Retinal pigment epithelial cell (primary cell): ENCODE results near the gene TCF12.

ENCODE experiments used
- DNase-seq: peaks from one replicate; pipeline ENCODE4 v3.0.0-alpha.2; 2010; ENCODE audit warnings: low read depth
- H3K4me3 ChIP-seq: 2 replicates; pipeline ENCODE4 v1.5.1; 2011; ENCODE audit warnings: mild to moderate bottlenecking, low read length, control low read depth, moderate library complexity
- CTCF ChIP-seq: conservative IDR thresholded peaks from 2 replicates; pipeline ENCODE4 v1.5.1; 2011; ENCODE audit warnings: low read depth, low read length, control low read depth, inconsistent platforms

The TCF12 gene

GRCh38 chr15:57070674-57071073 is 152.2 kb downstream of the TCF12 start:
- no peak for DNase-seq
- TF ChIP-seq CTCF: no peak
- no peak overlapping the region for H3K4me3 ChIP-seq

- no peak for DNase-seq
- no peak overlapping the region for H3K4me3 ChIP-seq
These were observed 161.0 kb downstream of the TCF12 start for GRCh38 chr15:57079446-57079845.

GRCh38 chr15:57079931-57080620 is 161.6 kb downstream of the TCF12 start:
- no peak for DNase-seq
- TF ChIP-seq CTCF: no peak
- no peak overlapping the region for H3K4me3 ChIP-seq

More at GRCh38 chr15:57079446-57079845, 161.0 kb downstream of the TCF12 start:
- no peak for TF ChIP-seq CTCF

- H3K4me3 ChIP-seq: no peak overlapping the region
- TF ChIP-seq CTCF: no peak
- peak; percentile 19 for DNase-seq
These were observed 163.7 kb downstream of the TCF12 start for GRCh38 chr15:57082054-57082728.

- no peak for TF ChIP-seq CTCF
- no peak overlapping the region for H3K4me3 ChIP-seq
- DNase-seq: no peak
These were observed 165.7 kb downstream of the TCF12 start for GRCh38 chr15:57084192-57084591.

GRCh38 chr15:57085267-57085666 is 166.8 kb downstream of the TCF12 start:
- DNase-seq: peak; percentile 12
- no peak overlapping the region for H3K4me3 ChIP-seq
- TF ChIP-seq CTCF: no peak
